ENCODE measurements around the gene MT3.

- TF ChIP-seq SIN3A (IDR thresholded peaks at IDR 0.05; ENCODE audit: borderline replicate concordance in 2 of 2, control insufficient read depth in 1 of 2, low read depth in 2 of 2, low read length in 2 of 2) (no peak), RAD21 (CRISPR knock-in tag; conservative IDR thresholded peaks at IDR 0.05 in 1 of 2, IDR thresholded peaks at IDR 0.05 in 1 of 2) (no peak), RHOXF2B (CRISPR knock-in tag; conservative IDR thresholded peaks at IDR 0.05) (no peak), JUNB (CRISPR knock-in tag; conservative IDR thresholded peaks at IDR 0.05) (no peak), CTCF (IDR thresholded peaks at IDR 0.05 in 2 of 3, conservative IDR thresholded peaks at IDR 0.05 in 1 of 3; ENCODE audit: insufficient read depth in 2 of 3, low read depth in 1 of 3, low read length in 3 of 3) (no peak), ZBTB7A (IDR thresholded peaks at IDR 0.05; ENCODE audit: borderline replicate concordance, control insufficient read depth, low read depth, low read length) (no peak), EP300 (IDR thresholded peaks at IDR 0.05; ENCODE audit: low read length) (no peak)
Observed at GRCh38 chr16:56631832-56632155, 42.5 kb downstream of the MT3 start.
